CD14-positive monocyte (primary cell): ENCODE data around the gene MCCD1. TPM values are rescaled to one million over a fixed set of nuclear protein-coding genes. Genes with fewer than 3 reads are reported as not detected.
A peak's percentile ranks its signal among the peaks of the same experiment; 100 is the strongest.

Experiments
- DNase-seq, 3 donors: peaks; one replicate each; pipeline ENCODE4 v3.0.0-alpha.2; 2011 to 2022
- H2AFZ ChIP-seq: 2 replicates; pipeline ENCODE4 v1.6.0; 2012; ENCODE audit warnings: mild to moderate bottlenecking, low read depth, low read length, inconsistent platforms; ENCODE audit not compliant: insufficient read depth, poor library complexity, severe bottlenecking
- H3K27ac ChIP-seq, 2 donors: 1 replicate in 1 of 2; 2 replicates in 1 of 2; pipeline ENCODE4 v1.5.1; 2012 to 2013; ENCODE audit warnings: low read length in 2 of 2, control low read depth in 1 of 2, inconsistent platforms in 1 of 2, low read depth in 1 of 2, mild to moderate bottlenecking in 1 of 2
- H3K27me3 ChIP-seq, 2 donors: one replicate each; pipeline versions ENCODE4 v1.6.0 to v1.6.1; 2011 to 2013; ENCODE audit warnings: low read length in 2 of 2; ENCODE audit not compliant: control insufficient read depth in 2 of 2, insufficient read depth in 2 of 2
- H3K36me3 ChIP-seq, 2 donors: replicated peaks in 1 of 2; 1 replicate in 1 of 2; 2 replicates in 1 of 2; pipeline versions ENCODE4 v1.5.1 to v1.6.1; 2012 to 2013; ENCODE audit warnings: low read length in 2 of 2, control low read depth in 1 of 2, inconsistent platforms in 1 of 2, mild to moderate bottlenecking in 1 of 2; ENCODE audit not compliant: insufficient read depth in 2 of 2, control insufficient read depth in 1 of 2
- H3K4me1 ChIP-seq, 2 donors: 1 replicate in 1 of 2; 2 replicates in 1 of 2; pipeline versions ENCODE4 v1.5.1 to v1.6.1; 2012 to 2013; ENCODE audit warnings: low read length in 2 of 2, control low read depth in 1 of 2, inconsistent platforms in 1 of 2, mild to moderate bottlenecking in 1 of 2, moderate library complexity in 1 of 2; ENCODE audit not compliant: insufficient read depth in 2 of 2, control insufficient read depth in 1 of 2
- H3K4me2 ChIP-seq: replicated peaks from 2 replicates; pipeline ENCODE3; 2012; ENCODE audit warnings: low read length, moderate library complexity, mild to moderate bottlenecking; ENCODE audit not compliant: poor library complexity, severe bottlenecking; ENCODE audit errors: extremely low read depth
- H3K4me3 ChIP-seq, 3 experiments: fragments of 200-600 bp in 1 of 3; sonication (generic) in 1 of 3; replicated peaks in 1 of 3; 1 replicate in 2 of 3; 2 replicates in 1 of 3; pipeline ENCODE4 v1.5.1; 2011 to 2013; ENCODE audit warnings: low read length in 3 of 3, mild to moderate bottlenecking in 3 of 3, control low read depth in 2 of 3, low read depth in 2 of 3, inconsistent platforms in 1 of 3, moderate library complexity in 1 of 3
- H3K79me2 ChIP-seq: 2 replicates; pipeline ENCODE4 v1.6.0; 2012; ENCODE audit warnings: mild to moderate bottlenecking, control low read depth, inconsistent platforms, low read length, moderate library complexity; ENCODE audit not compliant: insufficient read depth
- H3K9ac ChIP-seq: 2 replicates; pipeline ENCODE4 v1.6.0; 2017; ENCODE audit warnings: low read length, mild to moderate bottlenecking; ENCODE audit not compliant: insufficient read depth, poor library complexity, severe bottlenecking
- H3K9me3 ChIP-seq, 2 donors: replicated peaks in 1 of 2; 1 replicate in 1 of 2; 2 replicates in 1 of 2; pipeline versions ENCODE4 v1.5.1 to v1.6.1; 2012 to 2013; ENCODE audit warnings: low read length in 2 of 2, control low read depth in 1 of 2; ENCODE audit not compliant: control insufficient read depth in 1 of 2, insufficient read depth in 1 of 2
- H4K20me1 ChIP-seq: 2 replicates; pipeline ENCODE4 v1.6.0; 2012; ENCODE audit warnings: mild to moderate bottlenecking, low read length, control low read depth, moderate library complexity; ENCODE audit not compliant: insufficient read depth
- H3K27ac Mint-ChIP-seq, 7 donors: one replicate each; pipeline ENCODE4 v1.8.0; 2020; ENCODE audit warnings: mild to moderate bottlenecking in 7 of 7, mixed read lengths in 7 of 7, moderate library complexity in 6 of 7, inconsistent platforms in 2 of 7
- H3K27me3 Mint-ChIP-seq, 3 donors: one replicate each; pipeline ENCODE4 v1.8.0; 2021 to 2022; ENCODE audit warnings: low read depth in 3 of 3, mild to moderate bottlenecking in 3 of 3, mixed read lengths in 3 of 3, moderate library complexity in 3 of 3, inconsistent platforms in 1 of 3
- H3K36me3 Mint-ChIP-seq, 2 donors: one replicate each; pipeline ENCODE4 v1.8.0; 2020; ENCODE audit warnings: mixed read lengths in 2 of 2, inconsistent platforms in 1 of 2, mild to moderate bottlenecking in 1 of 2
- H3K4me1 Mint-ChIP-seq: one replicate; pipeline ENCODE4 v1.8.0; 2020; ENCODE audit warnings: mild to moderate bottlenecking, mixed read lengths
- H3K4me3 Mint-ChIP-seq, 2 donors: one replicate each; pipeline ENCODE4 v1.8.0; 2020; ENCODE audit warnings: mild to moderate bottlenecking in 2 of 2, mixed read lengths in 2 of 2, moderate library complexity in 1 of 2
- H3K9me3 Mint-ChIP-seq, 7 donors: one replicate each; pipeline ENCODE4 v1.8.0; 2020 to 2022; ENCODE audit warnings: mixed read lengths in 7 of 7, mild to moderate bottlenecking in 6 of 7, moderate library complexity in 6 of 7, inconsistent platforms in 2 of 7
- WGBS: methylation state at CpG from one replicate; pipeline ENCODE4 v1.1.5; 2013; ENCODE audit warnings: missing lambda C conversion rate; ENCODE audit not compliant: insufficient coverage; 5-methylcytosine and 5-hydroxymethylcytosine counted together
- intact Hi-C, 2 donors: fragments of 100-400 bp; cut with micrococcal nuclease; formaldehyde crosslinking; loops; one replicate each; pipeline versions ENCODE4 v1.15.0 to v1.15.1; 2023
- polyA plus RNA-seq, 3 donors: library from polyadenylated mRNA; depleted of rRNA in 1 of 3; unstranded in 2 of 3; stranded (reverse) in 1 of 3; fragments of 300-500 nt in 2 of 3; fragments of >200 nt in 1 of 3; fragmentation: Illumina TruSeq in 2 of 3; gene quantifications; 1 replicate in 2 of 3; 2 replicates in 1 of 3; pipeline ENCODE4 v1.2.3, GENCODE V29; 2012 to 2021
- TF ChIP-seq, protein P1 (sequence below): fragments of 200-600 bp; IDR thresholded peaks from one replicate; pipeline ENCODE4 v1.8.0; 2022; ENCODE audit warnings: antibody characterized with exemption, mild to moderate bottlenecking

Gene MCCD1
- polyA plus RNA-seq, 3 donors, result not detected

- WGBS, result 80% methylated on average over 4 of the region's 6 CpGs
- Histone ChIP-seq H3K9me3 (no peaks in the 10 kb centered on the region), H3K4me3 (no peak overlapping the region), H3K4me1 (peaks cover 5 to 6% of the 10 kb centered on the region in 2 donors), H3K79me2 (peaks cover 71% of the 10 kb centered on the region), H4K20me1 (peaks cover 100% of the 10 kb centered on the region), H3K27ac (no peak overlapping the region), H3K27me3 (no peaks in the 10 kb centered on the region), H3K9ac (no peak overlapping the region), H3K36me3 (peaks cover 95 to 98% of the 10 kb centered on the region in 2 donors), H2AFZ (no peak overlapping the region), H3K4me2 (no peak overlapping the region)
- Mint-ChIP-seq H3K27me3 (no peaks in the 10 kb centered on the region), H3K4me1 (peaks cover 8% of the 10 kb centered on the region), H3K4me3 (no peak overlapping the region), H3K36me3 (peaks cover 85 to 97% of the 10 kb centered on the region in 2 donors), H3K27ac (peak overlapping the region in 2 of 7 donors; percentile 50 to 57), H3K9me3 (no peaks in the 10 kb centered on the region)
- no peak for DNase-seq
- intact Hi-C loops, result no loop called here
- TF ChIP-seq, protein P1, sequence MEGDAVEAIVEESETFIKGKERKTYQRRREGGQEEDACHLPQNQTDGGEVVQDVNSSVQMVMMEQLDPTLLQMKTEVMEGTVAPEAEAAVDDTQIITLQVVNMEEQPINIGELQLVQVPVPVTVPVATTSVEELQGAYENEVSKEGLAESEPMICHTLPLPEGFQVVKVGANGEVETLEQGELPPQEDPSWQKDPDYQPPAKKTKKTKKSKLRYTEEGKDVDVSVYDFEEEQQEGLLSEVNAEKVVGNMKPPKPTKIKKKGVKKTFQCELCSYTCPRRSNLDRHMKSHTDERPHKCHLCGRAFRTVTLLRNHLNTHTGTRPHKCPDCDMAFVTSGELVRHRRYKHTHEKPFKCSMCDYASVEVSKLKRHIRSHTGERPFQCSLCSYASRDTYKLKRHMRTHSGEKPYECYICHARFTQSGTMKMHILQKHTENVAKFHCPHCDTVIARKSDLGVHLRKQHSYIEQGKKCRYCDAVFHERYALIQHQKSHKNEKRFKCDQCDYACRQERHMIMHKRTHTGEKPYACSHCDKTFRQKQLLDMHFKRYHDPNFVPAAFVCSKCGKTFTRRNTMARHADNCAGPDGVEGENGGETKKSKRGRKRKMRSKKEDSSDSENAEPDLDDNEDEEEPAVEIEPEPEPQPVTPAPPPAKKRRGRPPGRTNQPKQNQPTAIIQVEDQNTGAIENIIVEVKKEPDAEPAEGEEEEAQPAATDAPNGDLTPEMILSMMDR, result no peak
Measured at GRCh38 chr6:31534011-31534410, 5.2 kb downstream of the MCCD1 start.

- Histone ChIP-seq H3K27ac (no peak overlapping the region), H3K9ac (no peak overlapping the region), H3K4me2 (no peak overlapping the region), H3K27me3 (no peaks in the 10 kb centered on the region), H3K4me3 (no peak overlapping the region), H3K36me3 (peaks cover 98 to 100% of the 10 kb centered on the region in 2 donors), H3K4me1 (peaks cover 10 to 11% of the 10 kb centered on the region in 2 donors), H2AFZ (no peak overlapping the region), H3K9me3 (no peaks in the 10 kb centered on the region), H3K79me2 (peaks cover 76% of the 10 kb centered on the region), H4K20me1 (peaks cover 100% of the 10 kb centered on the region)
- Mint-ChIP-seq H3K4me1 (peaks cover 14% of the 10 kb centered on the region), H3K4me3 (no peak overlapping the region), H3K27ac (peak overlapping the region in 1 of 7 donors; percentile 56), H3K27me3 (no peaks in the 10 kb centered on the region), H3K9me3 (no peaks in the 10 kb centered on the region), H3K36me3 (peaks cover 89 to 99% of the 10 kb centered on the region in 2 donors)
- 93% methylated on average over 22 of the region's 24 CpGs for WGBS
- intact Hi-C loops, result no loop called here
- no peak for DNase-seq
- TF ChIP-seq, protein P1, result no peak
Measured at GRCh38 chr6:31534521-31535040, 5.8 kb downstream of the MCCD1 start.
